Measurements from ENCODE around the gene SOX6. TPM values are rescaled to one million over a fixed set of nuclear protein-coding genes. Genes with fewer than 3 reads are reported as not detected.

The SOX6 gene
- total and polyA plus RNA-seq, 2 experiments from 2014 or later = 0.03 to 0.66 TPM

GRCh38 chr11:16279524-16279923 lies 76.8 kb downstream of the SOX6 start:
- Histone ChIP-seq H4K20me1 (replicated peaks; ENCODE audit: insufficient read depth) (no peaks in the 10 kb centered on the region), H3K9me2 (ENCODE audit: insufficient read depth) (no peaks in the 10 kb centered on the region), H3K27me3 (ENCODE audit: insufficient read depth) (no peaks in the 10 kb centered on the region), H3K79me2 (replicated peaks; ENCODE audit: insufficient read depth) (no peaks in the 10 kb centered on the region), H3F3A (replicated peaks; ENCODE audit: low read depth) (no peaks in the 10 kb centered on the region), H2AFZ (no peak overlapping the region), H3K27ac (ENCODE audit: low read depth) (no peak overlapping the region), H3K4me3 (no peak overlapping the region), H3K4me1 (ENCODE audit: insufficient read depth) (no peaks in the 10 kb centered on the region), H3K36me3 (ENCODE audit: insufficient read depth) (no peaks in the 10 kb centered on the region), H3K4me2 (no peak overlapping the region)
- H3K4me3 Mint-ChIP-seq = no peak overlapping the region
- TF ChIP-seq ZNF462 (CRISPR knock-in tag; IDR thresholded peaks at IDR 0.05) (no peak), STAT1 (IDR thresholded peaks at IDR 0.05; ENCODE audit: unreplicated experiment) (no peak), EZH2 (IDR thresholded peaks at IDR 0.05; ENCODE audit: low read depth, unreplicated experiment) (no peak), CREB1 (CRISPR knock-in tag; IDR thresholded peaks at IDR 0.05; ENCODE audit: low read depth) (no peak), EZH2phosphoT487 (IDR thresholded peaks at IDR 0.05; ENCODE audit: unreplicated experiment) (no peak), REST (IDR thresholded peaks at IDR 0.05; ENCODE audit: unreplicated experiment) (no peak), NANOG (IDR thresholded peaks at IDR 0.05; ENCODE audit: borderline replicate concordance) (no peak), POLR2AphosphoS5 (IDR thresholded peaks at IDR 0.05; ENCODE audit: low read depth) (no peak)
- TF ChIP-seq, protein P1, sequence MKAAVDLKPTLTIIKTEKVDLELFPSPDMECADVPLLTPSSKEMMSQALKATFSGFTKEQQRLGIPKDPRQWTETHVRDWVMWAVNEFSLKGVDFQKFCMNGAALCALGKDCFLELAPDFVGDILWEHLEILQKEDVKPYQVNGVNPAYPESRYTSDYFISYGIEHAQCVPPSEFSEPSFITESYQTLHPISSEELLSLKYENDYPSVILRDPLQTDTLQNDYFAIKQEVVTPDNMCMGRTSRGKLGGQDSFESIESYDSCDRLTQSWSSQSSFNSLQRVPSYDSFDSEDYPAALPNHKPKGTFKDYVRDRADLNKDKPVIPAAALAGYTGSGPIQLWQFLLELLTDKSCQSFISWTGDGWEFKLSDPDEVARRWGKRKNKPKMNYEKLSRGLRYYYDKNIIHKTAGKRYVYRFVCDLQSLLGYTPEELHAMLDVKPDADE (IDR thresholded peaks at IDR 0.05) = no peak
- TF ChIP-seq, protein P2, sequence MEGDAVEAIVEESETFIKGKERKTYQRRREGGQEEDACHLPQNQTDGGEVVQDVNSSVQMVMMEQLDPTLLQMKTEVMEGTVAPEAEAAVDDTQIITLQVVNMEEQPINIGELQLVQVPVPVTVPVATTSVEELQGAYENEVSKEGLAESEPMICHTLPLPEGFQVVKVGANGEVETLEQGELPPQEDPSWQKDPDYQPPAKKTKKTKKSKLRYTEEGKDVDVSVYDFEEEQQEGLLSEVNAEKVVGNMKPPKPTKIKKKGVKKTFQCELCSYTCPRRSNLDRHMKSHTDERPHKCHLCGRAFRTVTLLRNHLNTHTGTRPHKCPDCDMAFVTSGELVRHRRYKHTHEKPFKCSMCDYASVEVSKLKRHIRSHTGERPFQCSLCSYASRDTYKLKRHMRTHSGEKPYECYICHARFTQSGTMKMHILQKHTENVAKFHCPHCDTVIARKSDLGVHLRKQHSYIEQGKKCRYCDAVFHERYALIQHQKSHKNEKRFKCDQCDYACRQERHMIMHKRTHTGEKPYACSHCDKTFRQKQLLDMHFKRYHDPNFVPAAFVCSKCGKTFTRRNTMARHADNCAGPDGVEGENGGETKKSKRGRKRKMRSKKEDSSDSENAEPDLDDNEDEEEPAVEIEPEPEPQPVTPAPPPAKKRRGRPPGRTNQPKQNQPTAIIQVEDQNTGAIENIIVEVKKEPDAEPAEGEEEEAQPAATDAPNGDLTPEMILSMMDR (conservative IDR thresholded peaks at IDR 0.05; ENCODE audit: low read depth in 2 of 2) = no peak
- no peaks in the 10 kb centered on the region for H3K36me3 Mint-ChIP-seq (ENCODE audit: low read depth)
- ATAC-seq = no peak
- DNase-seq (ENCODE audit: low spot score) = no peak
- H3K9me3 Mint-ChIP-seq = no peaks in the 10 kb centered on the region
- H3K27me3 Mint-ChIP-seq (ENCODE audit: insufficient read depth, low read depth, poor library complexity) = no peaks in the 10 kb centered on the region
- H3K27ac Mint-ChIP-seq = no peak overlapping the region
- peaks cover 4% of the 10 kb centered on the region; the same call in 1 of the 3 replicates for H3K4me1 Mint-ChIP-seq

Measured in GM23338 (cell line).